DND-41 (cell line): ENCODE results near the gene NUDT1.

Experiments
- ATAC-seq: fragments of 200-7000 bp; cut with Tn5 transposase; 3 replicates; pipeline ENCODE4 v1.9.1; 2021; ENCODE audit warnings: low read depth; ENCODE audit not compliant: insufficient read depth
- DNase-seq: peaks from one replicate; pipeline ENCODE4 v3.0.0-alpha.2; 2020
- H2AFZ ChIP-seq: 2 replicates; pipeline ENCODE4 v1.6.0; 2012; ENCODE audit warnings: low read depth, low read length
- H3K27ac ChIP-seq: 2 replicates; pipeline ENCODE4 v1.5.1; 2012; ENCODE audit warnings: low read length, inconsistent platforms
- H3K27me3 ChIP-seq: fragments of 200-600 bp; sonication (generic); 2 replicates; pipeline ENCODE4 v1.6.0; 2012; ENCODE audit warnings: low read length, mild to moderate bottlenecking, inconsistent platforms; ENCODE audit not compliant: insufficient read depth, poor library complexity
- H3K36me3 ChIP-seq: 2 replicates; pipeline ENCODE4 v1.5.1; 2012; ENCODE audit warnings: low read length, inconsistent platforms; ENCODE audit not compliant: insufficient read depth
- H3K4me1 ChIP-seq: 2 replicates; pipeline ENCODE4 v1.5.1; 2012; ENCODE audit warnings: mild to moderate bottlenecking, low read length; ENCODE audit not compliant: insufficient read depth
- H3K4me2 ChIP-seq: 2 replicates; pipeline ENCODE4 v1.6.0; 2012; ENCODE audit warnings: mild to moderate bottlenecking, moderate library complexity, low read length, inconsistent platforms; ENCODE audit not compliant: insufficient read depth
- H3K4me3 ChIP-seq, 2 experiments: fragments of 200-600 bp in 1 of 2; shearing (Covaris generic) in 1 of 2; 2 replicates each; pipeline ENCODE4 v1.5.1; 2012 to 2016; ENCODE audit warnings: inconsistent platforms in 2 of 2, low read length in 2 of 2, mild to moderate bottlenecking in 2 of 2, low read depth in 1 of 2, moderate library complexity in 1 of 2
- H3K79me2 ChIP-seq: 2 replicates; pipeline ENCODE4 v1.6.0; 2012; ENCODE audit warnings: low read length, inconsistent platforms; ENCODE audit not compliant: insufficient read depth
- H3K9ac ChIP-seq: 2 replicates; pipeline ENCODE4 v1.6.0; 2012; ENCODE audit warnings: low read depth, mild to moderate bottlenecking, inconsistent platforms, low read length, moderate library complexity
- H3K9me3 ChIP-seq: 2 replicates; pipeline ENCODE4 v1.5.1; 2012; ENCODE audit warnings: low read length, moderate library complexity, mild to moderate bottlenecking, inconsistent platforms; ENCODE audit not compliant: insufficient read depth, severe bottlenecking
- H4K20me1 ChIP-seq: 2 replicates; pipeline ENCODE4 v1.6.0; 2012; ENCODE audit warnings: low read length; ENCODE audit not compliant: insufficient read depth
- CTCF ChIP-seq: IDR thresholded peaks from 2 replicates; pipeline ENCODE4 v1.5.1; 2012; ENCODE audit warnings: borderline replicate concordance, low read length, moderate library complexity, mild to moderate bottlenecking; ENCODE audit not compliant: poor library complexity, severe bottlenecking; ENCODE audit errors: extremely low read depth
- EZH2 ChIP-seq: IDR thresholded peaks from 3 replicates; pipeline ENCODE4 v1.6.1; 2012; ENCODE audit warnings: borderline replicate concordance, low read depth, mild to moderate bottlenecking, moderate library complexity, low read length, inconsistent platforms; ENCODE audit not compliant: severe bottlenecking

Gene NUDT1

GRCh38 chr7:2219136-2219535, 22.9 kb upstream of the NUDT1 start:
- ATAC-seq = no peak

GRCh38 chr7:2219606-2220005, 22.4 kb upstream of the NUDT1 start:
- Histone ChIP-seq H3K27ac (no peak overlapping the region), H3K79me2 (peaks cover 14% of the 10 kb centered on the region; the same call in 1 of the 2 replicates), H3K36me3 (peaks cover 95% of the 10 kb centered on the region), H3K4me1 (no peaks in the 10 kb centered on the region), H4K20me1 (peaks cover 37% of the 10 kb centered on the region), H2AFZ (no peak overlapping the region), H3K9ac (no peak overlapping the region), H3K4me2 (no peak overlapping the region), H3K4me3 (no peak overlapping the region), H3K27me3 (no peaks in the 10 kb centered on the region), H3K9me3 (no peaks in the 10 kb centered on the region)
- ATAC-seq (no peak), DNase-seq (no peak)
- TF ChIP-seq CTCF (no peak), EZH2 (no peak)

More at GRCh38 chr7:2219136-2219535, 22.9 kb upstream of the NUDT1 start:
- Histone ChIP-seq H3K9ac (no peak overlapping the region), H3K4me2 (no peak overlapping the region), H3K27me3 (no peaks in the 10 kb centered on the region), H3K27ac (no peak overlapping the region), H4K20me1 (peaks cover 32% of the 10 kb centered on the region), H3K9me3 (no peaks in the 10 kb centered on the region), H3K4me3 (no peak overlapping the region), H2AFZ (no peak overlapping the region), H3K4me1 (no peaks in the 10 kb centered on the region), H3K79me2 (peaks cover 10% of the 10 kb centered on the region; the same call in 1 of the 2 replicates), H3K36me3 (peaks cover 95% of the 10 kb centered on the region)
- TF ChIP-seq CTCF (no peak), EZH2 (no peak)
- no peak for DNase-seq

- Histone ChIP-seq H3K4me3 (no peak overlapping the region), H3K9ac (no peak overlapping the region), H2AFZ (no peak overlapping the region), H3K4me1 (no peaks in the 10 kb centered on the region), H3K27me3 (no peaks in the 10 kb centered on the region), H4K20me1 (peaks cover 41% of the 10 kb centered on the region), H3K79me2 (peaks cover 18% of the 10 kb centered on the region), H3K27ac (no peak overlapping the region), H3K36me3 (peaks cover 97% of the 10 kb centered on the region), H3K9me3 (no peaks in the 10 kb centered on the region), H3K4me2 (no peak overlapping the region)
- TF ChIP-seq EZH2 (no peak), CTCF (no peak)
- ATAC-seq = no peak
- DNase-seq = no peak
Measured at GRCh38 chr7:2220030-2220429, 22.0 kb upstream of the NUDT1 start.

- no peaks in the 10 kb centered on the region for H3K9me3 ChIP-seq
- DNase-seq = no peak
- no peak overlapping the region for H3K27ac ChIP-seq
- no peak overlapping the region for H3K4me3 ChIP-seq
- H3K4me1 ChIP-seq = no peaks in the 10 kb centered on the region
- peaks cover 98% of the 10 kb centered on the region for H3K36me3 ChIP-seq
- peaks cover 23% of the 10 kb centered on the region for H3K79me2 ChIP-seq
- TF ChIP-seq CTCF (no peak), EZH2 (no peak)
- H3K27me3 ChIP-seq = no peaks in the 10 kb centered on the region
- H3K4me2 ChIP-seq = no peak overlapping the region
- H3K9ac ChIP-seq = no peak overlapping the region
- no peak for ATAC-seq
- peaks cover 44% of the 10 kb centered on the region for H4K20me1 ChIP-seq
- H2AFZ ChIP-seq = no peak overlapping the region
Measured at GRCh38 chr7:2220506-2220905, 21.5 kb upstream of the NUDT1 start.
